ENCODE measurements around the gene ANXA1. TPM values are rescaled to one million over a fixed set of nuclear protein-coding genes. Genes with fewer than 3 reads are reported as not detected.

ANXA1 gene
- total RNA-seq, 1 experiment from 2014 or later, result 486 TPM

- H4K20me1 ChIP-seq (ENCODE audit: insufficient read depth), result no peaks in the 10 kb centered on the region
- POLR2A ChIA-PET, result interaction anchor here (1.3 kb wide), 1 partner anchor 19 kb away, joined by 3 read pairs; no protein-coding TSS in a partner anchor
- H3K4me3 ChIP-seq (replicated peaks in 1 of 2; ENCODE audit: low read depth in 1 of 2, low read length in 2 of 2), result no peak overlapping the region
- no peak for ATAC-seq
- H3K4me1 ChIP-seq (ENCODE audit: control insufficient read depth in 1 of 2, insufficient read depth in 2 of 2, low read length in 2 of 2), result peaks cover 14 to 38% of the 10 kb centered on the region in 2 experiments
- no peak overlapping the region for H3K4me2 ChIP-seq (ENCODE audit: low read length)
- no peaks in the 10 kb centered on the region for H3K79me2 ChIP-seq (ENCODE audit: insufficient read depth, low read length)
- no peaks in the 10 kb centered on the region for H3K36me3 ChIP-seq (ENCODE audit: control insufficient read depth in 1 of 2, insufficient read depth in 2 of 2, low read length in 2 of 2)
- no TSS peak for BruUV-seq (replicated peaks)
- H3K9me2 ChIP-seq (ENCODE audit: insufficient read depth), result no peaks in the 10 kb centered on the region
- no peak overlapping the region for H3K9ac ChIP-seq (ENCODE audit: low read length)
- no peaks in the 10 kb centered on the region for H3K27me3 ChIP-seq (ENCODE audit: insufficient read depth, low read length)
- RAD21 ChIA-PET (ENCODE audit: low non-redundant PET in 1 of 2, low total read pairs in 2 of 2, uncharacterized antibody in 2 of 2, unreplicated experiment in 2 of 2), result no interaction called here
- intact Hi-C loops (cut with micrococcal nuclease), result no loop called here
- CTCF ChIA-PET, result interaction anchor here (4.1 kb wide), 1 partner anchor 7 kb away, joined by 17 read pairs; no protein-coding TSS in a partner anchor
- TF ChIP-seq ELF1 (IDR thresholded peaks at IDR 0.05; ENCODE audit: borderline replicate concordance, low read depth) (no peak), REST (IDR thresholded peaks at IDR 0.05; ENCODE audit: low read depth) (no peak), ZNF274 (IDR thresholded peaks at IDR 0.05; ENCODE audit: low read depth, low read length) (no peak), SP1 (IDR thresholded peaks at IDR 0.05; ENCODE audit: low read depth) (no peak), CBX3 (IDR thresholded peaks at IDR 0.05; ENCODE audit: low read depth) (no peak), FOSL1 (IDR thresholded peaks at IDR 0.05; ENCODE audit: low read depth) (no peak), MAX (IDR thresholded peaks at IDR 0.05) (no peak), ATF3 (IDR thresholded peaks at IDR 0.05) (no peak)
- no peaks in the 10 kb centered on the region for H3K9me3 ChIP-seq (ENCODE audit: control insufficient read depth in 1 of 2, insufficient read depth in 1 of 2, low read depth in 1 of 2, low read length in 2 of 2)
- no peak for DNase-seq (ENCODE audit: low read depth, low spot score)
- H2AFZ ChIP-seq (ENCODE audit: low read depth, low read length, poor library complexity, severe bottlenecking), result no peak overlapping the region
- no peak overlapping the region for H3K27ac ChIP-seq (ENCODE audit: low read depth, low read length)
Observed at GRCh38 chr9:73114958-73115357, 36.7 kb upstream of the ANXA1 start.
